Uterus (tissue), 4 donors: ENCODE data around the gene SNX5. TPM values are rescaled to one million over a fixed set of nuclear protein-coding genes. Genes with fewer than 3 reads are reported as not detected.

Experiments
- DNase-seq, 2 donors: peaks; one replicate each; pipeline ENCODE4 v3.0.0-alpha.2; 2019 to 2020
- H3K27ac ChIP-seq, 2 donors: fragments of 200-600 bp; sonication (generic); 1 replicate in 1 of 2; 2 replicates in 1 of 2; pipeline ENCODE4 v1.5.1; 2016 to 2018
- H3K27me3 ChIP-seq, 2 donors: fragments of 200-600 bp; sonication (generic); one replicate each; pipeline ENCODE4 v1.5.1; 2018 to 2019; ENCODE audit warnings: control low read depth in 1 of 2
- H3K36me3 ChIP-seq, 2 donors: fragments of 200-600 bp; sonication (generic); one replicate each; pipeline ENCODE4 v1.5.1; 2019; ENCODE audit warnings: control low read depth in 1 of 2
- H3K4me1 ChIP-seq, 2 donors: fragments of 200-600 bp; sonication (generic); one replicate each; pipeline ENCODE4 v1.5.1; 2018 to 2019; ENCODE audit warnings: control low read depth in 1 of 2
- H3K4me3 ChIP-seq, 2 donors: fragments of 200-600 bp; sonication (generic); 1 replicate in 1 of 2; 2 replicates in 1 of 2; pipeline ENCODE4 v1.5.1; 2018 to 2019; ENCODE audit warnings: mild to moderate bottlenecking in 1 of 2
- H3K9me3 ChIP-seq, 2 donors: fragments of 200-600 bp; sonication (generic); one replicate each; pipeline ENCODE4 v1.5.1; 2019; ENCODE audit warnings: control low read depth in 1 of 2
- CTCF ChIP-seq, 4 experiments: fragments of 200-600 bp in 2 of 4; fragments of 450-650 bp in 2 of 4; sonication (generic) in 2 of 4; IDR thresholded peaks; one replicate each; pipeline ENCODE4 v1.5.1; 2016 to 2019; ENCODE audit warnings: antibody characterized with exemption in 4 of 4, mild to moderate bottlenecking in 2 of 4, moderate library complexity in 1 of 4
- POLR2A ChIP-seq, 2 donors: fragments of 450-650 bp; IDR thresholded peaks; one replicate each; pipeline ENCODE4 v1.6.1; 2016; ENCODE audit warnings: antibody characterized with exemption in 2 of 2, mild to moderate bottlenecking in 1 of 2, moderate library complexity in 1 of 2
- intact Hi-C: fragments of 100-400 bp; cut with DNase I; formaldehyde crosslinking; loops from one replicate; pipeline ENCODE4 v1.15.1; 2023; ENCODE audit warnings: low total_unique reads
- total RNA-seq, 4 donors: library from RNA; depleted of rRNA in 3 of 4; stranded (reverse); fragments of >200 nt in 3 of 4; gene quantifications; one replicate each; pipeline versions ENCODE4 v1.1.0 to v1.2.4, GENCODE V29; 2014 to 2023
- donor health status: DM: yes; HTN: yes; CAD: no.

SNX5 gene
- total RNA-seq, 4 donors from 2014 or later, result 71.2 to 207 (median 110) TPM

DNA sequence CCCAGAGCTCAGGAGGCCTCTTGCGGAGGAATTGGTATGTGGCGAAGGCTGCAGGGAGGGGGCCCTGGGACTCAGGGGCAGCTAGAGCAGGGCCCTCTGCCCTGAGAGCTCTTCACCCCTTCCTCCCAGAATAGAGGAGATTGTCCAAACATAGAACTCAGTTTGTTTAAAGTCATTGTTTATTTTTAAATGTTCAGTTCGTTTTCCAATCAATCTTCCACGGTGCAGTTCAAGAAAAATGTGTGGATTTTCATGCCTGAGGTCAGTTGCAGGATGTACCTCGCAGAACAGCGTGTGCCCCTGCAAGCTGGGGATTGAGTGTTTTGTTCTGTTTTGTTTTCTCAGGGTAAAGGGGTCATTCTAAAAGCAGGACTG, 37.4 kb upstream of the SNX5 start:
- H3K4me1 ChIP-seq, result no peaks in the 10 kb centered on the region
- H3K4me3 ChIP-seq, result no peak overlapping the region
- TF ChIP-seq CTCF (IDR thresholded peaks at IDR 0.05), result no peak
- no peak for TF ChIP-seq POLR2A (IDR thresholded peaks at IDR 0.05)
- H3K27ac ChIP-seq, result no peak overlapping the region
- H3K27me3 ChIP-seq, result no peaks in the 10 kb centered on the region
- no peak for DNase-seq
- H3K9me3 ChIP-seq, result no peaks in the 10 kb centered on the region
- no peaks in the 10 kb centered on the region for H3K36me3 ChIP-seq
- intact Hi-C loops, result no loop called here

- Histone ChIP-seq H3K4me1 (no peaks in the 10 kb centered on the region), H3K4me3 (no peak overlapping the region), H3K27ac (no peak overlapping the region), H3K36me3 (no peaks in the 10 kb centered on the region), H3K9me3 (no peaks in the 10 kb centered on the region), H3K27me3 (no peaks in the 10 kb centered on the region)
- no peak for TF ChIP-seq CTCF (IDR thresholded peaks at IDR 0.05)
- no peak for TF ChIP-seq POLR2A (IDR thresholded peaks at IDR 0.05)
- no peak for DNase-seq
- intact Hi-C loops, result no loop called here
Measured at GRCh38 chr20:18005170-18005989, 36.8 kb upstream of the SNX5 start.

DNA sequence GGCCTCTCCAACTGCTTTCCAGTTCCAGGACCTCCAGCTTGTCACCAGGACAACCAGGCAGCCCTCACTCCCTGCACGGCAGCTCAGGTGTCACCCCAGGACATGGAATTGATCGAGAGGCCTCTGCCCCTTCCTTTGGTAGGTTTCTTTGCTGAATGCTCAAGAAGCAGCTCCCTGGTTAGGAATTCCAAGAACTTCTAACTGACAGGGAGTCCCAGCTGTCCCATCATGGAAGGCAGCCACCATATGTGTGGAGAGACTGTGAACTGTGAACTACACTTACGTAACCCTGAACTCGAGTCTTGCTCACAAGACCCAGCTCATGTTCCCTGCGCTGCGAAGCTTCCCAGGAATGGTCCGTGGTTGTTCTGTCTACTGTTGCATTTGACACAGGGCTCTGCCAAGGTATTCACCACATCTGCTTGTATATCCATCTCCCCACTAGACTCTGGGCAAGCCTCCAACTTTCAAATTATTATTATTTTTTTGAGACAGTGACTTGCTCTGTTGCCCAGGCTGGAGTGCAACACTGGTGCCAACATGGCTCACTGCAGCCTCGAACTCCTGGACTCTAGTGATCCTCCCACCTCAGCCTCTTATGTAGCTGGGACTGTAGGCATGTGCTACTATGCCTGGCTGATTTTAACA, 35.9 kb upstream of the SNX5 start:
- Histone ChIP-seq H3K9me3 (no peaks in the 10 kb centered on the region), H3K4me3 (no peak overlapping the region), H3K27me3 (no peaks in the 10 kb centered on the region), H3K27ac (no peak overlapping the region), H3K4me1 (no peaks in the 10 kb centered on the region), H3K36me3 (no peaks in the 10 kb centered on the region)
- DNase-seq, result no peak
- TF ChIP-seq CTCF (IDR thresholded peaks at IDR 0.05) (no peak), POLR2A (IDR thresholded peaks at IDR 0.05) (no peak)
- intact Hi-C loops, result no loop called here

- intact Hi-C loops, result no loop called here
- no peak for TF ChIP-seq POLR2A (IDR thresholded peaks at IDR 0.05)
- no peak for TF ChIP-seq CTCF (IDR thresholded peaks at IDR 0.05)
- Histone ChIP-seq H3K27me3 (no peaks in the 10 kb centered on the region), H3K27ac (no peak overlapping the region), H3K4me1 (no peaks in the 10 kb centered on the region), H3K4me3 (no peak overlapping the region), H3K9me3 (no peaks in the 10 kb centered on the region), H3K36me3 (no peaks in the 10 kb centered on the region)
- DNase-seq, result no peak
Measured at GRCh38 chr20:18003897-18004296, 35.3 kb upstream of the SNX5 start.
